ENCODE results near the gene PRIMA1. TPM values are rescaled to one million over a fixed set of nuclear protein-coding genes. Genes with fewer than 3 reads are reported as not detected.

PRIMA1 gene
- total and polyA plus RNA-seq, 7 experiments from 2014 or later: not detected

- DNase-seq: no peak
- POLR2A ChIA-PET: no interaction called here
- Mint-ChIP-seq H3K27me3 (peaks cover 8 to 39% (median 35%) of the 10 kb centered on the region in 5 donors), H3K4me3 (no peak overlapping the region), H3K27ac (no peak overlapping the region), H3K4me1 (no peaks in the 10 kb centered on the region), H3K36me3 (peaks cover 0 to 5% (median 0%) of the 10 kb centered on the region in 5 donors), H3K9me3 (peaks cover 4 to 53% (median 23%) of the 10 kb centered on the region in 11 donors)
- Histone ChIP-seq H3K9me3 (ENCODE audit: control insufficient read depth in 2 of 3, low read length in 3 of 3) (no peaks in the 10 kb centered on the region), H3K27me3 (ENCODE audit: control insufficient read depth in 2 of 2, insufficient read depth in 2 of 2, low read length in 2 of 2) (no peaks in the 10 kb centered on the region), H3K36me3 (ENCODE audit: control insufficient read depth in 2 of 3, insufficient read depth in 3 of 3, low read length in 3 of 3) (no peaks in the 10 kb centered on the region), H3K27ac (ENCODE audit: low read depth, low read length) (no peak overlapping the region), H3K4me3 (ENCODE audit: low read length) (no peak overlapping the region), H3K4me1 (ENCODE audit: control insufficient read depth in 2 of 2, insufficient read depth in 2 of 2, low read length in 2 of 2) (no peaks in the 10 kb centered on the region)
- intact Hi-C loops (cut with micrococcal nuclease): no loop called here
- CTCF ChIA-PET: no interaction called here
- ATAC-seq: no peak
Observed at GRCh38 chr14:93700928-93701327, 87.4 kb downstream of the PRIMA1 start.

- ATAC-seq: no peak
- H3K36me3 ChIP-seq (ENCODE audit: control insufficient read depth in 2 of 3, insufficient read depth in 3 of 3, low read length in 3 of 3): no peaks in the 10 kb centered on the region
- no peaks in the 10 kb centered on the region for H3K4me1 ChIP-seq (ENCODE audit: control insufficient read depth in 2 of 2, insufficient read depth in 2 of 2, low read length in 2 of 2)
- H3K9me3 ChIP-seq (ENCODE audit: control insufficient read depth in 2 of 3, low read length in 3 of 3): no peaks in the 10 kb centered on the region
- ChIA-PET POLR2A (no interaction called here), CTCF (no interaction called here)
- Mint-ChIP-seq H3K36me3 (no peaks in the 10 kb centered on the region), H3K27me3 (peaks cover 8 to 30% (median 24%) of the 10 kb centered on the region in 5 donors), H3K27ac (no peak overlapping the region), H3K9me3 (peaks cover 0 to 12% (median 5%) of the 10 kb centered on the region in 11 donors), H3K4me1 (peaks cover 0 to 1% (median 0%) of the 10 kb centered on the region in 7 donors), H3K4me3 (no peak overlapping the region)
- H3K27me3 ChIP-seq (ENCODE audit: control insufficient read depth in 2 of 2, insufficient read depth in 2 of 2, low read length in 2 of 2): no peaks in the 10 kb centered on the region
- H3K27ac ChIP-seq (ENCODE audit: low read depth, low read length): no peak overlapping the region
- no peak for DNase-seq
- H3K4me3 ChIP-seq (ENCODE audit: low read length): no peak overlapping the region
- intact Hi-C loops (cut with micrococcal nuclease): no loop called here
Observed at GRCh38 chr14:93693914-93694313, 94.4 kb downstream of the PRIMA1 start.

GRCh38 chr14:93691042-93691780, 97.1 kb downstream of the PRIMA1 start:
- H3K4me1 ChIP-seq (ENCODE audit: control insufficient read depth in 2 of 2, insufficient read depth in 2 of 2, low read length in 2 of 2): no peaks in the 10 kb centered on the region
- DNase-seq (no peak), ATAC-seq (no peak)
- no peaks in the 10 kb centered on the region for H3K36me3 ChIP-seq (ENCODE audit: control insufficient read depth in 2 of 3, insufficient read depth in 3 of 3, low read length in 3 of 3)
- Mint-ChIP-seq H3K4me1 (peaks cover 0 to 1% (median 0%) of the 10 kb centered on the region in 7 donors), H3K9me3 (peaks cover 0 to 3% (median 0%) of the 10 kb centered on the region in 11 donors), H3K27ac (no peak overlapping the region), H3K36me3 (no peaks in the 10 kb centered on the region), H3K27me3 (peaks cover 22 to 56% (median 41%) of the 10 kb centered on the region in 5 donors), H3K4me3 (no peak overlapping the region)
- H3K27ac ChIP-seq (ENCODE audit: low read depth, low read length): no peak overlapping the region
- H3K4me3 ChIP-seq (ENCODE audit: low read length): no peak overlapping the region
- H3K9me3 ChIP-seq (ENCODE audit: control insufficient read depth in 2 of 3, low read length in 3 of 3): no peaks in the 10 kb centered on the region
- CTCF ChIA-PET: no interaction called here
- intact Hi-C loops (cut with micrococcal nuclease): no loop called here
- no peaks in the 10 kb centered on the region for H3K27me3 ChIP-seq (ENCODE audit: control insufficient read depth in 2 of 2, insufficient read depth in 2 of 2, low read length in 2 of 2)
- POLR2A ChIA-PET: no interaction called here

DNA sequence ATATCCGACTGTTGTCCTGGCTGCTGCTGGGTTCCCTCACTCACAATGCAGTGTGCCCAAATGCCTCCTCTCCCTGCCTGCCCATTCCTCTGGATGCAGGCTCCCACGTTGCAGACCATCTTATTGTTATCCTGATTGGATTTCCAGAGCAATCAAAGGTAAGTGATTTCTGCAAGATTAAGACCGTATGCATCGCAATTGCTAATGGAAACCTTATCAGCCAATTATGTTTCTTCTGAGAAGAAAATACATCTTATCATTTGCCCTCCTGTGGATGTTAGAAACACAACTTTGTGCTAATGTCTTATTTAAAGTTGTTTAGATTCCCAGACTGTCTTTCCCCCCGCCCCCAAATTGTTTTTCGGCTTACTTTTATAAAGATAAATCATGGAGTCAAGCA, 98.1 kb downstream of the PRIMA1 start:
- CTCF ChIA-PET: no interaction called here
- H3K27ac Mint-ChIP-seq: no peak overlapping the region

GRCh38 chr14:93688820-93689219, 99.5 kb downstream of the PRIMA1 start:
- POLR2A ChIA-PET: no interaction called here
- Mint-ChIP-seq H3K27ac (no peak overlapping the region), H3K4me1 (peaks cover 0 to 1% (median 0%) of the 10 kb centered on the region in 7 donors), H3K27me3 (peaks cover 29 to 68% (median 48%) of the 10 kb centered on the region in 5 donors), H3K36me3 (no peaks in the 10 kb centered on the region), H3K4me3 (no peak overlapping the region), H3K9me3 (peaks cover 0 to 3% (median 0%) of the 10 kb centered on the region in 11 donors)
- Histone ChIP-seq H3K36me3 (ENCODE audit: control insufficient read depth in 2 of 3, insufficient read depth in 3 of 3, low read length in 3 of 3) (no peaks in the 10 kb centered on the region), H3K4me1 (ENCODE audit: control insufficient read depth in 2 of 2, insufficient read depth in 2 of 2, low read length in 2 of 2) (no peaks in the 10 kb centered on the region), H3K27ac (ENCODE audit: low read depth, low read length) (no peak overlapping the region), H3K9me3 (ENCODE audit: control insufficient read depth in 2 of 3, low read length in 3 of 3) (no peaks in the 10 kb centered on the region), H3K27me3 (ENCODE audit: control insufficient read depth in 2 of 2, insufficient read depth in 2 of 2, low read length in 2 of 2) (no peaks in the 10 kb centered on the region), H3K4me3 (ENCODE audit: low read length) (no peak overlapping the region)
- no peak for ATAC-seq
- DNase-seq: no peak
- intact Hi-C loops (cut with micrococcal nuclease): no loop called here
- CTCF ChIA-PET: no interaction called here

More for the DNA sequence above, 98.1 kb downstream of the PRIMA1 start:
- no peaks in the 10 kb centered on the region for H3K9me3 ChIP-seq (ENCODE audit: control insufficient read depth in 2 of 3, low read length in 3 of 3)
- no peak overlapping the region for H3K4me3 ChIP-seq (ENCODE audit: low read length)
- H3K4me1 ChIP-seq (ENCODE audit: control insufficient read depth in 2 of 2, insufficient read depth in 2 of 2, low read length in 2 of 2): no peaks in the 10 kb centered on the region
- no peak overlapping the region for H3K27ac ChIP-seq (ENCODE audit: low read depth, low read length)
- peaks cover 27 to 63% (median 48%) of the 10 kb centered on the region in 5 donors for H3K27me3 Mint-ChIP-seq
- peaks cover 0 to 1% (median 0%) of the 10 kb centered on the region in 7 donors for H3K4me1 Mint-ChIP-seq
- ATAC-seq (no peak), DNase-seq (no peak)
- intact Hi-C loops (cut with micrococcal nuclease): no loop called here
- peaks cover 0 to 3% (median 0%) of the 10 kb centered on the region in 11 donors for H3K9me3 Mint-ChIP-seq
- POLR2A ChIA-PET: no interaction called here
- H3K36me3 ChIP-seq (ENCODE audit: control insufficient read depth in 2 of 3, insufficient read depth in 3 of 3, low read length in 3 of 3): no peaks in the 10 kb centered on the region
- no peaks in the 10 kb centered on the region for H3K27me3 ChIP-seq (ENCODE audit: control insufficient read depth in 2 of 2, insufficient read depth in 2 of 2, low read length in 2 of 2)
- H3K36me3 Mint-ChIP-seq: no peaks in the 10 kb centered on the region
- no peak overlapping the region for H3K4me3 Mint-ChIP-seq

GRCh38 chr14:93688239-93688666, 100.0 kb downstream of the PRIMA1 start:
- Mint-ChIP-seq H3K4me3 (no peak overlapping the region), H3K9me3 (peaks cover 0 to 3% (median 0%) of the 10 kb centered on the region in 11 donors), H3K27me3 (peaks cover 30 to 65% (median 45%) of the 10 kb centered on the region in 5 donors), H3K27ac (no peak overlapping the region), H3K4me1 (peaks cover 0 to 1% (median 0%) of the 10 kb centered on the region in 7 donors), H3K36me3 (no peaks in the 10 kb centered on the region)
- ChIA-PET CTCF (no interaction called here), POLR2A (no interaction called here)
- Histone ChIP-seq H3K36me3 (ENCODE audit: control insufficient read depth in 2 of 3, insufficient read depth in 3 of 3, low read length in 3 of 3) (no peaks in the 10 kb centered on the region), H3K27me3 (ENCODE audit: control insufficient read depth in 2 of 2, insufficient read depth in 2 of 2, low read length in 2 of 2) (no peaks in the 10 kb centered on the region), H3K9me3 (ENCODE audit: control insufficient read depth in 2 of 3, low read length in 3 of 3) (no peaks in the 10 kb centered on the region), H3K4me1 (ENCODE audit: control insufficient read depth in 2 of 2, insufficient read depth in 2 of 2, low read length in 2 of 2) (no peaks in the 10 kb centered on the region), H3K4me3 (ENCODE audit: low read length) (no peak overlapping the region), H3K27ac (ENCODE audit: low read depth, low read length) (no peak overlapping the region)
- intact Hi-C loops (cut with micrococcal nuclease): no loop called here
- no peak for ATAC-seq
- no peak for DNase-seq

DNA sequence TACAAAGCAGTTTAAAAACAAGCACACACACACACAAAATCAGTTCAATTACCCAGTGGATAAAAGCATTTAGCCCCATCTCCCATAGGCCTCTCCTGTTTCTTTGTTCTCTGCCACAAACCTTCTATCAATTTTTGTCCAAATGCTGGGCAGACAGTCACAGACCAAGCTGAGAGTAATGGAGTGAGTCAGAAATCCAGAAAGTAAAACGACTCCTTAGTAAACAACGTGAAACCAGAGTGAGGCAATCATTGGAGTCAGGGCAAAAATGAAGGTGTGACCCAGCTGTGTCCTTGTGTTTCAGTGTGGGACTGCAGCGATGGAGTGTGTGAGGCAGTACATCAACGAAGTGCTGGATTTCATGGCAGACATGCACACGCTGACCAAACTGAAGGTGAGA, 102.0 kb downstream of the PRIMA1 start:
- no peaks in the 10 kb centered on the region for H3K4me1 ChIP-seq (ENCODE audit: control insufficient read depth in 2 of 2, insufficient read depth in 2 of 2, low read length in 2 of 2)
- no peaks in the 10 kb centered on the region for H3K36me3 ChIP-seq (ENCODE audit: control insufficient read depth in 2 of 3, insufficient read depth in 3 of 3, low read length in 3 of 3)
- no peak overlapping the region for H3K27ac ChIP-seq (ENCODE audit: low read depth, low read length)
- no peaks in the 10 kb centered on the region for H3K27me3 ChIP-seq (ENCODE audit: control insufficient read depth in 2 of 2, insufficient read depth in 2 of 2, low read length in 2 of 2)
- H3K4me1 Mint-ChIP-seq: peaks cover 0 to 1% (median 0%) of the 10 kb centered on the region in 7 donors
- H3K9me3 Mint-ChIP-seq: peaks cover 0 to 3% (median 0%) of the 10 kb centered on the region in 11 donors
- no peak overlapping the region for H3K4me3 Mint-ChIP-seq
- H3K9me3 ChIP-seq (ENCODE audit: control insufficient read depth in 2 of 3, low read length in 3 of 3): no peaks in the 10 kb centered on the region
- H3K36me3 Mint-ChIP-seq: no peaks in the 10 kb centered on the region
- DNase-seq (no peak), ATAC-seq (no peak)
- H3K4me3 ChIP-seq (ENCODE audit: low read length): no peak overlapping the region
- H3K27me3 Mint-ChIP-seq: peaks cover 30 to 58% (median 43%) of the 10 kb centered on the region in 5 donors
- POLR2A ChIA-PET: no interaction called here
- CTCF ChIA-PET: no interaction called here
- intact Hi-C loops (cut with micrococcal nuclease): no loop called here
- no peak overlapping the region for H3K27ac Mint-ChIP-seq

Data from naive thymus-derived CD4-positive, alpha-beta T cell (primary cell).